A172 (cell line): ENCODE data around the gene STAT2. TPM values are rescaled to one million over a fixed set of nuclear protein-coding genes. Genes with fewer than 3 reads are reported as not detected.
"Not testable (repeated sequence)": the region's sequence is repeated elsewhere in the genome, so short reads cannot be mapped to it uniquely, and the experiment has no call there.

Experiments
- DNase-seq: peaks from one replicate; pipeline ENCODE4 v3.0.0-alpha.2; 2015; ENCODE audit warnings: low spot score
- total RNA-seq: library from RNA; depleted of rRNA; stranded (reverse); fragments of >200 nt; shearing (Covaris generic); gene quantifications from 2 replicates; pipeline ENCODE4 v1.2.3, GENCODE V29; 2014

STAT2 gene
- total RNA-seq, 1 experiment from 2014 or later = 68.2 TPM

- DNase-seq = no peak
These were observed 2.5 kb upstream of the STAT2 start, which contains the start of gene APOF for GRCh38 chr12:56362130-56363059. Gene APOF, minus strand, starts transcription at chr12:56362857. Its CDS starts 112 bp downstream, at chr12:56362745.

- no peak for DNase-seq
These were observed 1.7 kb upstream of the STAT2 start for GRCh38 chr12:56361487-56362129.

GRCh38 chr12:56358836-56359532, 923 bp downstream of the STAT2 start:
- DNase-seq = peak; percentile 47

GRCh38 chr12:56351325-56351724, 8.6 kb downstream of the STAT2 start:
- DNase-seq = no peak

GRCh38 chr12:56350662-56351061, 9.2 kb downstream of the STAT2 start:
- no peak for DNase-seq

- no peak for DNase-seq
These were observed 11.1 kb downstream of the STAT2 start for GRCh38 chr12:56348776-56349175.

GRCh38 chr12:56347255-56347654, 12.7 kb downstream of the STAT2 start:
- not testable (repeated sequence) for DNase-seq

- no peak for DNase-seq
These were observed 13.2 kb downstream of the STAT2 start for GRCh38 chr12:56346675-56347074.

GRCh38 chr12:56342290-56342689, 17.6 kb downstream of the STAT2 start:
- not testable (repeated sequence) for DNase-seq

- no peak for DNase-seq
These were observed 18.3 kb downstream of the STAT2 start for GRCh38 chr12:56341616-56342015.

GRCh38 chr12:56339158-56339422, 20.8 kb downstream of the STAT2 start:
- DNase-seq = no peak

GRCh38 chr12:56338308-56339157, 21.4 kb downstream of the STAT2 start, which contains the start of gene IL23A:
Gene IL23A, plus strand, starts transcription at chr12:56338884. Its CDS starts 161 bp downstream, at chr12:56339045.
- peak; percentile 61 for DNase-seq

GRCh38 chr12:56337753-56338251, 22.1 kb downstream of the STAT2 start:
- no peak for DNase-seq

GRCh38 chr12:56336361-56337167, 23.3 kb downstream of the STAT2 start:
- no peak for DNase-seq

GRCh38 chr12:56335527-56335926, 24.4 kb downstream of the STAT2 start:
- DNase-seq = not testable (repeated sequence)

- no peak for DNase-seq
These were observed 25.5 kb downstream of the STAT2 start for GRCh38 chr12:56334490-56334793.

GRCh38 chr12:56333679-56334489, 26.0 kb downstream of the STAT2 start, which contains the start of gene PAN2:
Gene PAN2, minus strand, starts transcription at chr12:56334000. Its CDS starts 906 bp downstream, at chr12:56333094.
- DNase-seq = peak; percentile 96

GRCh38 chr12:56333197-56333678, 26.7 kb downstream of the STAT2 start:
- no peak for DNase-seq

- no peak for DNase-seq
These were observed 27.3 kb downstream of the STAT2 start for GRCh38 chr12:56332512-56333196.
